ENCODE data around the gene ACBD4. TPM values are rescaled to one million over a fixed set of nuclear protein-coding genes. Genes with fewer than 3 reads are reported as not detected.

The ACBD4 gene
- total and polyA plus RNA-seq, 2 of the 13 experiments (the other 11 are each of a cell fraction or from before 2014, with no cell fraction given), result 16.1 to 26.9 TPM

GRCh38 chr17:45160447-45161287 lies 25.2 kb downstream of the ACBD4 start (continued):
- peak; percentile 91 for TF ChIP-seq ETS1 (CRISPR knock-in tag; IDR thresholded peaks at IDR 0.05)
- TF ChIP-seq ZBTB34 (CRISPR knock-in tag; IDR thresholded peaks at IDR 0.05), result no peak
- peak; percentile 79 for TF ChIP-seq ZFP90 (CRISPR knock-in tag; IDR thresholded peaks at IDR 0.05; ENCODE audit: borderline replicate concordance)
- TF ChIP-seq JUNB (CRISPR knock-in tag; IDR thresholded peaks at IDR 0.05; ENCODE audit: borderline replicate concordance), result no peak
- peak; percentile 57; the same call in 1 of the 2 replicates for TF ChIP-seq ZSCAN31 (CRISPR knock-in tag; IDR thresholded peaks at IDR 0.05; ENCODE audit: low read depth)
- no peak for TF ChIP-seq KDM4B (CRISPR knock-in tag; IDR thresholded peaks at IDR 0.05)
- no peak; the same call in 1 of the 2 replicates for TF ChIP-seq ZNF136 (CRISPR knock-in tag; IDR thresholded peaks at IDR 0.05; ENCODE audit: low read depth)
- no peak for TF ChIP-seq MED8 (CRISPR knock-in tag; IDR thresholded peaks at IDR 0.05; ENCODE audit: insufficient replicate concordance)
- peak; percentile 93 for TF ChIP-seq PREB (CRISPR knock-in tag; IDR thresholded peaks at IDR 0.05)
- TF ChIP-seq ZNF891 (CRISPR knock-in tag; IDR thresholded peaks at IDR 0.05), result peak; percentile 69; the same call in 1 of the 2 replicates
- TF ChIP-seq ZNF230 (CRISPR knock-in tag; IDR thresholded peaks at IDR 0.05), result peak; percentile 88; the same call in 1 of the 2 replicates
- TF ChIP-seq ZNF543 (CRISPR knock-in tag; IDR thresholded peaks at IDR 0.05), result no peak; the same call in 1 of the 2 replicates
- no peak for TF ChIP-seq ZNF337 (CRISPR knock-in tag; IDR thresholded peaks at IDR 0.05; ENCODE audit: borderline replicate concordance, low read depth)
- TF ChIP-seq PCBP1 (IDR thresholded peaks at IDR 0.05; ENCODE audit: borderline replicate concordance, low read depth, low read length), result no peak
- no peak for TF ChIP-seq SRSF9 (IDR thresholded peaks at IDR 0.05; ENCODE audit: borderline replicate concordance, insufficient read depth, low read depth, low read length, poor library complexity, severe bottlenecking)
- TF ChIP-seq ZNF253 (CRISPR knock-in tag; IDR thresholded peaks at IDR 0.05; ENCODE audit: borderline replicate concordance), result no peak; the same call in 1 of the 2 replicates
- TF ChIP-seq FOXM1 (CRISPR knock-in tag; IDR thresholded peaks at IDR 0.05), result peak; percentile 70; the same call in 1 of the 2 replicates
- TF ChIP-seq ZGPAT (CRISPR knock-in tag; IDR thresholded peaks at IDR 0.05), result no peak
- no peak for TF ChIP-seq PHF20 (CRISPR knock-in tag; IDR thresholded peaks at IDR 0.05)
